Fibroblast of the conjunctiva (primary cell): Measurements from ENCODE around the gene USP3.
"Not testable (repeated sequence)": the region's sequence is repeated elsewhere in the genome, so short reads cannot be mapped to it uniquely, and the experiment has no call there.

ENCODE experiments used
- DNase-seq: peaks from one replicate; pipeline ENCODE4 v3.0.0-alpha.2; 2010; ENCODE audit warnings: low read depth

The USP3 gene

GRCh38 chr15:63513728-63514127, 9.3 kb downstream of the USP3 start:
- DNase-seq: no peak

- DNase-seq: peak; percentile 84
These were observed 10.1 kb downstream of the USP3 start for GRCh38 chr15:63514531-63514943.

- no peak for DNase-seq
These were observed 12.8 kb downstream of the USP3 start for GRCh38 chr15:63517202-63517601.

GRCh38 chr15:63517628-63518027, 13.2 kb downstream of the USP3 start:
- DNase-seq: no peak

GRCh38 chr15:63519041-63519440, 14.6 kb downstream of the USP3 start:
- DNase-seq: no peak

GRCh38 chr15:63519548-63520178, 15.3 kb downstream of the USP3 start:
- DNase-seq: no peak

GRCh38 chr15:63520462-63520861, 16.1 kb downstream of the USP3 start:
- not testable (repeated sequence) for DNase-seq

- DNase-seq: no peak
These were observed 17.8 kb downstream of the USP3 start for GRCh38 chr15:63522225-63522578.

GRCh38 chr15:63523306-63523990, 19.1 kb downstream of the USP3 start:
- DNase-seq: no peak

- DNase-seq: no peak
These were observed 20.1 kb downstream of the USP3 start for GRCh38 chr15:63524316-63525015.

GRCh38 chr15:63526401-63526800, 22.0 kb downstream of the USP3 start:
- DNase-seq: no peak

GRCh38 chr15:63528138-63528659, 23.8 kb downstream of the USP3 start:
- no peak for DNase-seq

GRCh38 chr15:63530235-63530634, 25.8 kb downstream of the USP3 start:
- no peak for DNase-seq

- no peak for DNase-seq
These were observed 26.4 kb downstream of the USP3 start for GRCh38 chr15:63530752-63531299.

- no peak for DNase-seq
These were observed 27.2 kb downstream of the USP3 start for GRCh38 chr15:63531586-63531985.

- no peak for DNase-seq
These were observed 27.9 kb downstream of the USP3 start for GRCh38 chr15:63532307-63532744.

- DNase-seq: not testable (repeated sequence)
These were observed 30.5 kb downstream of the USP3 start for GRCh38 chr15:63534888-63535287.

- DNase-seq: no peak
These were observed 31.3 kb downstream of the USP3 start for GRCh38 chr15:63535689-63536088.

GRCh38 chr15:63538876-63539275, 34.5 kb downstream of the USP3 start:
- DNase-seq: no peak

GRCh38 chr15:63539521-63539920, 35.1 kb downstream of the USP3 start:
- DNase-seq: no peak

- DNase-seq: no peak
These were observed 35.6 kb downstream of the USP3 start for GRCh38 chr15:63539998-63540397.

GRCh38 chr15:63540449-63540848, 36.1 kb downstream of the USP3 start:
- no peak for DNase-seq
